Neural cell (in vitro differentiated cells): ENCODE measurements around the gene SLC52A1. TPM values are rescaled to one million over a fixed set of nuclear protein-coding genes. Genes with fewer than 3 reads are reported as not detected.

ENCODE experiments used
- H2AFZ ChIP-seq: fragments of 200-600, 300-800 bp; sonication (generic), shearing (Covaris generic); 2 replicates; pipeline ENCODE4 v1.6.0; 2014; ENCODE audit warnings: low read depth, mild to moderate bottlenecking, antibody characterized with exemption, low read length, moderate library complexity
- H3F3A ChIP-seq: fragments of 200-600 bp; shearing (Covaris generic); 2 replicates; pipeline ENCODE4 v1.6.1; 2016; ENCODE audit warnings: mild to moderate bottlenecking, moderate library complexity, mixed read lengths, antibody characterized with exemption, low read length; ENCODE audit not compliant: insufficient read depth, poor library complexity, severe bottlenecking
- H3K27ac ChIP-seq: fragments of 200-600, 300-800 bp; sonication (generic), shearing (Covaris generic); 2 replicates; pipeline ENCODE4 v1.5.1; 2014; ENCODE audit warnings: mild to moderate bottlenecking, low read length, moderate library complexity
- H3K27me3 ChIP-seq: fragments of 300-800, 200-600 bp; sonication (generic), shearing (Covaris generic); 2 replicates; pipeline ENCODE4 v1.6.0; 2014; ENCODE audit warnings: mild to moderate bottlenecking, low read depth, low read length, moderate library complexity; ENCODE audit not compliant: insufficient read depth
- H3K36me3 ChIP-seq: fragments of 300-800, 200-600 bp; sonication (generic), shearing (Covaris generic); 2 replicates; pipeline ENCODE4 v1.5.1; 2014; ENCODE audit warnings: mild to moderate bottlenecking, antibody characterized with exemption, low read length, moderate library complexity; ENCODE audit not compliant: insufficient read depth
- H3K4me2 ChIP-seq: fragments of 300-800, 200-600 bp; sonication (generic), shearing (Covaris generic); 2 replicates; pipeline ENCODE4 v1.6.0; 2014; ENCODE audit warnings: mild to moderate bottlenecking, low read length
- H3K4me3 ChIP-seq: fragments of 300-800, 200-600 bp; sonication (generic), shearing (Covaris generic); 2 replicates; pipeline ENCODE4 v1.5.1; 2014; ENCODE audit warnings: mild to moderate bottlenecking, low read length, moderate library complexity
- H3K79me2 ChIP-seq: fragments of 200-600 bp; shearing (Covaris generic); replicated peaks from 2 replicates; pipeline ENCODE4 v1.6.0; 2014; ENCODE audit warnings: mild to moderate bottlenecking, low read length, moderate library complexity; ENCODE audit not compliant: insufficient read depth
- H3K9ac ChIP-seq: fragments of 300-800, 200-600 bp; sonication (generic), shearing (Covaris generic); 2 replicates; pipeline ENCODE4 v1.6.1; 2016; ENCODE audit warnings: mild to moderate bottlenecking, low read length, mixed read lengths
- H3K9me2 ChIP-seq: fragments of 200-600 bp; shearing (Covaris generic); 2 replicates; pipeline ENCODE4 v1.6.1; 2016; ENCODE audit warnings: mild to moderate bottlenecking, low read length, mixed read lengths; ENCODE audit not compliant: insufficient read depth
- H3K9me3 ChIP-seq: fragments of 200-600, 300-800 bp; sonication (generic), shearing (Covaris generic); 2 replicates; pipeline ENCODE4 v1.6.1; 2016; ENCODE audit warnings: mild to moderate bottlenecking, mixed run types, low read length, moderate library complexity, mixed read lengths
- H4K20me1 ChIP-seq: fragments of 200-600 bp; shearing (Covaris generic); 2 replicates; pipeline ENCODE4 v1.6.1; 2016; ENCODE audit warnings: mild to moderate bottlenecking, mixed run types; ENCODE audit not compliant: insufficient read depth
- EP300 ChIP-seq: fragments of 450-650 bp; conservative IDR thresholded peaks from 2 replicates; pipeline ENCODE4 v1.6.1; 2014; ENCODE audit warnings: antibody characterized with exemption, mild to moderate bottlenecking, moderate library complexity; ENCODE audit not compliant: poor library complexity, severe bottlenecking
- EZH2 ChIP-seq: fragments of 200-600, 300-800 bp; shearing (Covaris generic), sonication (generic); IDR thresholded peaks from 2 replicates; pipeline ENCODE4 v1.6.1; 2014; ENCODE audit warnings: antibody characterized with exemption, low read length, borderline replicate concordance, mild to moderate bottlenecking; ENCODE audit not compliant: insufficient read depth, poor library complexity, severe bottlenecking
- MXI1 ChIP-seq: fragments of 450-650 bp; conservative IDR thresholded peaks from 2 replicates; pipeline ENCODE4 v1.6.1; 2014; ENCODE audit warnings: antibody characterized with exemption, mild to moderate bottlenecking; ENCODE audit not compliant: poor library complexity, severe bottlenecking
- POLR2AphosphoS5 ChIP-seq: IDR thresholded peaks from 2 replicates; pipeline ENCODE4 v1.6.1; 2012
- RAD21 ChIP-seq: fragments of 450-650 bp; conservative IDR thresholded peaks from 2 replicates; pipeline ENCODE4 v1.6.1; 2014; ENCODE audit warnings: antibody characterized with exemption, mild to moderate bottlenecking, moderate library complexity
- SMC3 ChIP-seq: fragments of 450-650 bp; conservative IDR thresholded peaks from 2 replicates; pipeline ENCODE4 v1.6.1; 2014; ENCODE audit warnings: antibody characterized with exemption, mild to moderate bottlenecking, moderate library complexity; ENCODE audit not compliant: poor library complexity
- TAF1 ChIP-seq: IDR thresholded peaks from 2 replicates; pipeline ENCODE4 v1.6.1; 2012; ENCODE audit warnings: low read depth
- polyA plus RNA-seq: library from polyadenylated mRNA; depleted of rRNA; stranded (reverse); fragments of >200 nt; gene quantifications from 2 replicates; pipeline ENCODE4 v1.2.3, GENCODE V29; 2014
- TF ChIP-seq, protein P1 (sequence below): fragments of 450-650 bp; IDR thresholded peaks from 2 replicates; pipeline ENCODE4 v1.5.1; 2014; ENCODE audit warnings: antibody characterized with exemption, mild to moderate bottlenecking, moderate library complexity; ENCODE audit not compliant: poor library complexity, severe bottlenecking
- TF ChIP-seq, protein P2 (sequence below): IDR thresholded peaks from 2 replicates; pipeline ENCODE4 v1.6.1; 2012; ENCODE audit warnings: borderline replicate concordance

Gene SLC52A1
- polyA plus RNA-seq, 1 donor from 2014 or later: not detected

DNA sequence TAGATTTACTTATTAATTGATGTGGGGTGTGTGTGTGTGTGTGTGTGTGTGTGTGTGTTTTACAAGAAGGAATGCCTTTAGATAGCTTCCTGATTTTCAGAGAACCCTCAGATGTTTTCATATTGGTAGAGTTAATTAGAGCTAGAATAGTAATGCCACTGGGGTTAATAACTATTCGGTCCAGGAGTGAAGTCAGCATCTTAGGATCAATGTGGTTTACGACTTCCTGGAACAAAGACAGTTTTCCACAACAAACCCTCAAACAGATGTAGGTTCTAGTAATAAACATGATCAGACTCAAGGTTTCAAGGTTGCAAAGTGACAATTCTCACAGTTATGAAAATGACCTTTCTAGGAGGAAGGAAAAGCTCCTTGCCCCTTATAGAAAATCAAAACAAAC lies 12.2 kb upstream of the SLC52A1 start:
- Histone ChIP-seq H3F3A (no peaks in the 10 kb centered on the region), H3K27ac (no peak overlapping the region), H3K4me2 (no peak overlapping the region), H3K36me3 (no peaks in the 10 kb centered on the region), H3K4me3 (no peak overlapping the region), H3K9me3 (no peaks in the 10 kb centered on the region), H2AFZ (no peak overlapping the region), H3K79me2 (no peaks in the 10 kb centered on the region), H3K9ac (no peak overlapping the region), H3K27me3 (no peaks in the 10 kb centered on the region), H4K20me1 (no peaks in the 10 kb centered on the region), H3K9me2 (no peaks in the 10 kb centered on the region)
- TF ChIP-seq TAF1 (no peak), MXI1 (no peak), EZH2 (no peak), SMC3 (no peak), RAD21 (no peak), POLR2AphosphoS5 (no peak), EP300 (no peak)
- TF ChIP-seq, protein P1, sequence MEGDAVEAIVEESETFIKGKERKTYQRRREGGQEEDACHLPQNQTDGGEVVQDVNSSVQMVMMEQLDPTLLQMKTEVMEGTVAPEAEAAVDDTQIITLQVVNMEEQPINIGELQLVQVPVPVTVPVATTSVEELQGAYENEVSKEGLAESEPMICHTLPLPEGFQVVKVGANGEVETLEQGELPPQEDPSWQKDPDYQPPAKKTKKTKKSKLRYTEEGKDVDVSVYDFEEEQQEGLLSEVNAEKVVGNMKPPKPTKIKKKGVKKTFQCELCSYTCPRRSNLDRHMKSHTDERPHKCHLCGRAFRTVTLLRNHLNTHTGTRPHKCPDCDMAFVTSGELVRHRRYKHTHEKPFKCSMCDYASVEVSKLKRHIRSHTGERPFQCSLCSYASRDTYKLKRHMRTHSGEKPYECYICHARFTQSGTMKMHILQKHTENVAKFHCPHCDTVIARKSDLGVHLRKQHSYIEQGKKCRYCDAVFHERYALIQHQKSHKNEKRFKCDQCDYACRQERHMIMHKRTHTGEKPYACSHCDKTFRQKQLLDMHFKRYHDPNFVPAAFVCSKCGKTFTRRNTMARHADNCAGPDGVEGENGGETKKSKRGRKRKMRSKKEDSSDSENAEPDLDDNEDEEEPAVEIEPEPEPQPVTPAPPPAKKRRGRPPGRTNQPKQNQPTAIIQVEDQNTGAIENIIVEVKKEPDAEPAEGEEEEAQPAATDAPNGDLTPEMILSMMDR: no peak
- TF ChIP-seq, protein P2, sequence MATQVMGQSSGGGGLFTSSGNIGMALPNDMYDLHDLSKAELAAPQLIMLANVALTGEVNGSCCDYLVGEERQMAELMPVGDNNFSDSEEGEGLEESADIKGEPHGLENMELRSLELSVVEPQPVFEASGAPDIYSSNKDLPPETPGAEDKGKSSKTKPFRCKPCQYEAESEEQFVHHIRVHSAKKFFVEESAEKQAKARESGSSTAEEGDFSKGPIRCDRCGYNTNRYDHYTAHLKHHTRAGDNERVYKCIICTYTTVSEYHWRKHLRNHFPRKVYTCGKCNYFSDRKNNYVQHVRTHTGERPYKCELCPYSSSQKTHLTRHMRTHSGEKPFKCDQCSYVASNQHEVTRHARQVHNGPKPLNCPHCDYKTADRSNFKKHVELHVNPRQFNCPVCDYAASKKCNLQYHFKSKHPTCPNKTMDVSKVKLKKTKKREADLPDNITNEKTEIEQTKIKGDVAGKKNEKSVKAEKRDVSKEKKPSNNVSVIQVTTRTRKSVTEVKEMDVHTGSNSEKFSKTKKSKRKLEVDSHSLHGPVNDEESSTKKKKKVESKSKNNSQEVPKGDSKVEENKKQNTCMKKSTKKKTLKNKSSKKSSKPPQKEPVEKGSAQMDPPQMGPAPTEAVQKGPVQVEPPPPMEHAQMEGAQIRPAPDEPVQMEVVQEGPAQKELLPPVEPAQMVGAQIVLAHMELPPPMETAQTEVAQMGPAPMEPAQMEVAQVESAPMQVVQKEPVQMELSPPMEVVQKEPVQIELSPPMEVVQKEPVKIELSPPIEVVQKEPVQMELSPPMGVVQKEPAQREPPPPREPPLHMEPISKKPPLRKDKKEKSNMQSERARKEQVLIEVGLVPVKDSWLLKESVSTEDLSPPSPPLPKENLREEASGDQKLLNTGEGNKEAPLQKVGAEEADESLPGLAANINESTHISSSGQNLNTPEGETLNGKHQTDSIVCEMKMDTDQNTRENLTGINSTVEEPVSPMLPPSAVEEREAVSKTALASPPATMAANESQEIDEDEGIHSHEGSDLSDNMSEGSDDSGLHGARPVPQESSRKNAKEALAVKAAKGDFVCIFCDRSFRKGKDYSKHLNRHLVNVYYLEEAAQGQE: no peak

DNA sequence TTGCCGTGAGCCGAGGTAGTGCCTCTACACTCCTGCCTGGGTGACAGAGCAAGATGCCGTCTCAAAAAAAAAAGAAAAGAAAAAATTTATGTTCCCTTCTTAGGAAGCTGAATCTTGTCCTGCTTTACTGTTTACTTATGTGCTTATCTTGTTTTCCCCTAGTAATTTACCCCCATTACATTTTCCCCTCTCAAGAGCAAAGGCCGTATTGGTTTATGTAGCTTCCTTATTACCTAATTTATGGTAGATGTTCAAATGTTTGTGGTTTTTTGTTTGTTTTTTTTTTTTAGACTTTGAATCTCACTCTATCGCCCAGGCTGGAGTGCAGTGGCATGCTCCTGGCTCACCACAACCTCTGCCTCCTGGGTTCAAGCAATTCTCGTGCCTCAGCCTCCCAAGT lies 10.3 kb upstream of the SLC52A1 start:
- H3K27ac ChIP-seq: no peak overlapping the region
- no peak overlapping the region for H3K4me2 ChIP-seq
- no peak overlapping the region for H3K9ac ChIP-seq
- no peaks in the 10 kb centered on the region for H3K9me3 ChIP-seq
- no peaks in the 10 kb centered on the region for H3K27me3 ChIP-seq
- no peaks in the 10 kb centered on the region for H3K36me3 ChIP-seq
- H3K9me2 ChIP-seq: no peaks in the 10 kb centered on the region
- no peaks in the 10 kb centered on the region for H3K79me2 ChIP-seq
- H4K20me1 ChIP-seq: no peaks in the 10 kb centered on the region
- H3K4me3 ChIP-seq: no peak overlapping the region
- no peak overlapping the region for H2AFZ ChIP-seq
- TF ChIP-seq POLR2AphosphoS5: no peak
- TF ChIP-seq RAD21: no peak
- TF ChIP-seq SMC3: no peak
- TF ChIP-seq, protein P2: no peak
- TF ChIP-seq TAF1: no peak
- TF ChIP-seq, protein P1: no peak
- TF ChIP-seq MXI1: no peak
- TF ChIP-seq EZH2: no peak
- TF ChIP-seq EP300: no peak
- no peaks in the 10 kb centered on the region for H3F3A ChIP-seq
